GM12878 (cell line): ENCODE data around the gene MYOM3. TPM values are rescaled to one million over a fixed set of nuclear protein-coding genes. Genes with fewer than 3 reads are reported as not detected.

Experiments used
- ATAC-seq: fragments of 200-7000 bp; cut with Tn5 transposase; 3 replicates; pipeline ENCODE4 v1.9.1; 2020; ENCODE audit warnings: mild to moderate bottlenecking, moderate library complexity
- BruUV-seq: library from RNA; stranded (reverse); fragments of 400-500 nt; replicated peaks from 2 replicates; lab custom pipeline; 2021; lab: Mats Ljungman, UMichigan
- CTCF ChIA-PET: fragments of 300-600 bp; sonication (Branson Sonifier 250); formaldehyde crosslinking; extraction: SDS; loops from one replicate; lab custom pipeline; 2021; ENCODE audit warnings: inconsistent platforms; lab: Yijun Ruan, JAX
- POLR2A ChIA-PET: fragments of 350-600 bp; formaldehyde crosslinking; extraction: SDS; loops from one replicate; lab custom pipeline; 2021; ENCODE audit warnings: inconsistent platforms; lab: Charles Lee
- RAD21 ChIA-PET: fragments of 300-600 bp; sonication (Branson Sonifier 250); formaldehyde crosslinking; loops from one replicate; lab custom pipeline; 2023; ENCODE audit warnings: antibody characterized with exemption; ENCODE audit not compliant: unreplicated experiment; lab: Charles Lee
- SMC1A ChIA-PET: fragments of 300-600 bp; sonication (Branson Sonifier 250); formaldehyde crosslinking; loops from one replicate; lab custom pipeline; 2023; ENCODE audit not compliant: unreplicated experiment, uncharacterized antibody; lab: Charles Lee
- DNase-seq: peaks from one replicate; pipeline ENCODE4 v3.0.0-alpha.2; 2011; ENCODE audit warnings: low read depth, low spot score
- FAIRE-seq: peaks from 3 replicates; lab custom pipeline; 2011; peaks lifted over from hg19 to GRCh38; lab: Jason Lieb, UNC
- H2AFZ ChIP-seq: 2 replicates; pipeline ENCODE4 v1.6.0; 2011; ENCODE audit warnings: low read depth, low read length, control low read depth; ENCODE audit not compliant: control insufficient read depth
- H3K27ac ChIP-seq: 2 replicates; pipeline ENCODE4 v1.5.1; 2011; ENCODE audit warnings: control low read depth; ENCODE audit not compliant: control insufficient read depth, insufficient read depth
- H3K27me3 ChIP-seq, 2 experiments: replicated peaks in 1 of 2; 2 replicates each; pipeline versions ENCODE4 v1.6.0 to v1.6.1; 2011; ENCODE audit warnings: low read length in 1 of 2; ENCODE audit not compliant: control insufficient read depth in 2 of 2, insufficient read depth in 2 of 2
- H3K36me3 ChIP-seq, 2 experiments: 2 replicates each; pipeline ENCODE4 v1.5.1; 2011; ENCODE audit warnings: low read length in 1 of 2; ENCODE audit not compliant: control insufficient read depth in 2 of 2, insufficient read depth in 2 of 2
- H3K4me1 ChIP-seq: 2 replicates; pipeline ENCODE4 v1.6.1; 2011; ENCODE audit warnings: mild to moderate bottlenecking, low read length, moderate library complexity, mixed read lengths; ENCODE audit not compliant: control insufficient read depth, insufficient read depth
- H3K4me2 ChIP-seq: 2 replicates; pipeline ENCODE4 v1.6.0; 2011; ENCODE audit warnings: control low read depth; ENCODE audit not compliant: control insufficient read depth, insufficient read depth
- H3K4me3 ChIP-seq: fragments of 200-600 bp; sonication (generic); 2 replicates; pipeline ENCODE4 v1.5.1; 2016
- H3K79me2 ChIP-seq: 2 replicates; pipeline ENCODE4 v1.6.0; 2011; ENCODE audit warnings: low read length; ENCODE audit not compliant: control insufficient read depth, insufficient read depth
- H3K9ac ChIP-seq: 2 replicates; pipeline ENCODE4 v1.8.0; 2011; ENCODE audit warnings: low read length, control low read depth, mixed read lengths; ENCODE audit not compliant: control insufficient read depth, insufficient read depth
- H3K9me3 ChIP-seq: replicated peaks from 3 replicates; pipeline ENCODE4 v1.5.1; 2011; ENCODE audit warnings: mild to moderate bottlenecking, low read length; ENCODE audit not compliant: control insufficient read depth, insufficient read depth
- H4K20me1 ChIP-seq: 2 replicates; pipeline ENCODE4 v1.6.0; 2011; ENCODE audit not compliant: control insufficient read depth, insufficient read depth
- BCL3 ChIP-seq: IDR thresholded peaks from 2 replicates; pipeline ENCODE4 v1.6.1; 2011; ENCODE audit warnings: borderline replicate concordance, low read depth, mild to moderate bottlenecking, moderate library complexity, low read length; ENCODE audit not compliant: insufficient read depth, poor library complexity, severe bottlenecking
- CBFB ChIP-seq: IDR thresholded peaks from 2 replicates; pipeline ENCODE4 v1.6.1; 2016; ENCODE audit warnings: antibody characterized with exemption, low read depth
- E2F8 ChIP-seq: fragments of 450-650 bp; IDR thresholded peaks from 2 replicates; pipeline ENCODE4 v1.6.1; 2018; ENCODE audit warnings: mild to moderate bottlenecking, low read depth, moderate library complexity; ENCODE audit not compliant: partially characterized antibody
- IKZF2 ChIP-seq, 2 experiments: fragments of 450-650 bp; IDR thresholded peaks; 2 replicates each; pipeline ENCODE4 v1.6.1; 2017; ENCODE audit warnings: mild to moderate bottlenecking in 2 of 2, moderate library complexity in 2 of 2
- POLR2A ChIP-seq: IDR thresholded peaks from 2 replicates; pipeline ENCODE4 v1.6.1; 2011; ENCODE audit warnings: low read depth, mild to moderate bottlenecking, low read length
- USF1 ChIP-seq: IDR thresholded peaks from 2 replicates; pipeline ENCODE4 v1.6.1; 2011; ENCODE audit warnings: borderline replicate concordance, low read depth, mild to moderate bottlenecking, moderate library complexity, mixed read lengths, low read length; ENCODE audit not compliant: insufficient read depth; ENCODE audit errors: extremely low read length
- WGBS: methylation state at CpG from one replicate; pipeline ENCODE4 v1.1.6; 2016; ENCODE audit warnings: low lambda C conversion rate; ENCODE audit not compliant: insufficient replicate concordance, insufficient coverage; ENCODE audit errors: missing lambda C conversion rate; 5-methylcytosine and 5-hydroxymethylcytosine counted together
- in situ Hi-C: fragments of 300-500 bp; cut with MboI; formaldehyde crosslinking; loops from 9 replicates; pipeline ENCODE4 v1.14.3; 2018; ENCODE audit warnings: mixed read lengths
- intact Hi-C: fragments of 100-400 bp; cut with micrococcal nuclease; formaldehyde crosslinking; loops from one replicate; pipeline ENCODE4 v1.14.2; 2022; ENCODE audit not compliant: unreplicated experiment
- polyA plus RNA-seq, 11 experiments: library from polyadenylated mRNA; depleted of rRNA in 4 of 11; unstranded in 6 of 11; stranded (reverse) in 5 of 11; fragments of >200 nt; fragmentation: Nextera tagmentation in 4 of 11; fragmentation: Illumina TruSeq in 1 of 11; extraction: Ambion mirVana in 4 of 11; extraction: Trizol in 1 of 11; gene quantifications; 1 replicate in 1 of 11; 2 replicates in 10 of 11; pipeline versions ENCODE4 v1.2.1 to v1.2.3, GENCODE V29; 2011 to 2016; ENCODE audit warnings: inconsistent platforms in 2 of 11, missing spikeins in 2 of 11, low read depth in 1 of 11
- total RNA-seq, 4 experiments: library from RNA; depleted of rRNA in 3 of 4; stranded (reverse); fragments of >200 nt in 3 of 4; fragmentation: Illumina TruSeq in 1 of 4; extraction: Trizol in 1 of 4; gene quantifications; 2 replicates each; pipeline versions ENCODE4 v1.2.1 to v1.2.3, GENCODE V29; 2013 to 2021
- TF ChIP-seq, protein P1 (sequence below): fragments of 450-650 bp; IDR thresholded peaks from 2 replicates; pipeline ENCODE4 v1.6.1; 2017; ENCODE audit warnings: borderline replicate concordance
- TF ChIP-seq, protein P2 (sequence below): IDR thresholded peaks from 2 replicates; pipeline ENCODE4 v1.6.1; 2012; ENCODE audit warnings: mild to moderate bottlenecking, low read depth, low read length

Gene MYOM3
- total and polyA plus RNA-seq, 10 of the 15 experiments (the other 5 are each of a cell fraction or from before 2014, with no cell fraction given): 0.06 TPM; not detected in 9

- TF ChIP-seq E2F8 (no peak), POLR2A (no peak)
- TF ChIP-seq, protein P1, sequence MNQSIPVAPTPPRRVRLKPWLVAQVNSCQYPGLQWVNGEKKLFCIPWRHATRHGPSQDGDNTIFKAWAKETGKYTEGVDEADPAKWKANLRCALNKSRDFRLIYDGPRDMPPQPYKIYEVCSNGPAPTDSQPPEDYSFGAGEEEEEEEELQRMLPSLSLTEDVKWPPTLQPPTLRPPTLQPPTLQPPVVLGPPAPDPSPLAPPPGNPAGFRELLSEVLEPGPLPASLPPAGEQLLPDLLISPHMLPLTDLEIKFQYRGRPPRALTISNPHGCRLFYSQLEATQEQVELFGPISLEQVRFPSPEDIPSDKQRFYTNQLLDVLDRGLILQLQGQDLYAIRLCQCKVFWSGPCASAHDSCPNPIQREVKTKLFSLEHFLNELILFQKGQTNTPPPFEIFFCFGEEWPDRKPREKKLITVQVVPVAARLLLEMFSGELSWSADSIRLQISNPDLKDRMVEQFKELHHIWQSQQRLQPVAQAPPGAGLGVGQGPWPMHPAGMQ: no peak
Observed at GRCh38 chr1:24156542-24157260, 44.8 kb upstream of the MYOM3 start (continued).

DNA sequence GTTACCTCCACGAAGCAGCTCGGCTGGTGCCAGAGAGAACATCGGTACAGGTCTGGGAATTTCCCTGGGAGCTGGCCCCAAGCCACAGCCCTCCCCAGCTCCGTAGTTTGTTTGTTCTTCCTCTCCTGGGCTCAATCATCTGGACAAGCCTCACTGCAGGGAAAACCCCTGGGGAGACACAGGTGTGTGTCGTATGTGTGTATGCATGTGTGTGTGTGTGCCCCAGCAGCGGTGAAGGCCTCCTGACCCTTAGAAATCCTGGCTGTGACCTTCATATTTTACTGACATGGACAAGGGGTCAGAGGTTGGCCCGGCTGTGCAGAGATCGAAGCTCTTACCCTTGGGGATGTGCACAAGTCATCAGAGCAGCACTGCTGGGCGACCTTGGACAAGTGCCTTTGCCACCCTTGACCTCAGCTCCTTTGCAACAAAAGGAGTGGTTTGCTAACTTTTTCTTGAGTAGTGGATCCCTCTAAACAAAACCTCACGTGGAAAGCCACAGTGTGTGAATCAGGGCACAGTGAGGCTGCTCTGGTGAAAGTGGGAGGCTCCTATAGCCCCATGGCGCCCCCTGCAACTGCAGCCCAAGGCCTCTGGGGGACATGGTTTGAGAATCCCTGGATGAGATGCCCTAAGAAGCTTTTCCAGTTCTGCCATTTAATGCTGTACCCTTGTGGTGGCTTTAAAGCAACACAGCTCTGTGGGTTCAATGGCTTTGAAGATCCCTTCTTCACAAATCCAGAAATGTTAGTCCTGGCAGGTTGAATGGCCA, 43.3 kb upstream of the MYOM3 start:
- Histone ChIP-seq H3K4me1 (peaks cover 11% of the 10 kb centered on the region), H3K4me2 (peak overlapping the region; percentile 59), H3K36me3 (no peaks in the 10 kb centered on the region), H3K79me2 (no peaks in the 10 kb centered on the region), H3K9me3 (no peaks in the 10 kb centered on the region), H3K27ac (no peak overlapping the region), H4K20me1 (no peaks in the 10 kb centered on the region), H3K4me3 (no peak overlapping the region), H3K27me3 (no peaks in the 10 kb centered on the region; a peak in 1 of 4 replicates), H2AFZ (no peak overlapping the region), H3K9ac (no peak overlapping the region)
- in situ Hi-C loops: no loop called here
- BruUV-seq: no TSS peak
- DNase-seq (peak; percentile 25), ATAC-seq (peak; percentile 23), FAIRE-seq (peak; percentile 64)
- intact Hi-C loops: no loop called here
- SMC1A ChIA-PET: interaction anchor here (1.4 to 9.5 kb wide), 4 partner anchors 35 to 238 kb away, joined by 6 to 104 read pairs (median 8); no protein-coding TSS in a partner anchor
- 27% methylated on average over 11 of the region's 11 CpGs for WGBS
- RAD21 ChIA-PET: interaction anchor here (0.9 to 3.4 kb wide), 4 partner anchors 35 to 237 kb away, joined by 3 to 8 read pairs (median 6); no protein-coding TSS in a partner anchor
- POLR2A ChIA-PET: interaction anchor here (0.8 kb wide), 1 partner anchor 30 kb away, joined by 4 read pairs; no protein-coding TSS in a partner anchor
- CTCF ChIA-PET: interaction anchor here (0.6 to 10.4 kb wide), 9 partner anchors 36 to 533 kb away, joined by 3 to 134 read pairs (median 3); partner anchors contain the start of gene NIPAL3
- TF ChIP-seq, protein P2, sequence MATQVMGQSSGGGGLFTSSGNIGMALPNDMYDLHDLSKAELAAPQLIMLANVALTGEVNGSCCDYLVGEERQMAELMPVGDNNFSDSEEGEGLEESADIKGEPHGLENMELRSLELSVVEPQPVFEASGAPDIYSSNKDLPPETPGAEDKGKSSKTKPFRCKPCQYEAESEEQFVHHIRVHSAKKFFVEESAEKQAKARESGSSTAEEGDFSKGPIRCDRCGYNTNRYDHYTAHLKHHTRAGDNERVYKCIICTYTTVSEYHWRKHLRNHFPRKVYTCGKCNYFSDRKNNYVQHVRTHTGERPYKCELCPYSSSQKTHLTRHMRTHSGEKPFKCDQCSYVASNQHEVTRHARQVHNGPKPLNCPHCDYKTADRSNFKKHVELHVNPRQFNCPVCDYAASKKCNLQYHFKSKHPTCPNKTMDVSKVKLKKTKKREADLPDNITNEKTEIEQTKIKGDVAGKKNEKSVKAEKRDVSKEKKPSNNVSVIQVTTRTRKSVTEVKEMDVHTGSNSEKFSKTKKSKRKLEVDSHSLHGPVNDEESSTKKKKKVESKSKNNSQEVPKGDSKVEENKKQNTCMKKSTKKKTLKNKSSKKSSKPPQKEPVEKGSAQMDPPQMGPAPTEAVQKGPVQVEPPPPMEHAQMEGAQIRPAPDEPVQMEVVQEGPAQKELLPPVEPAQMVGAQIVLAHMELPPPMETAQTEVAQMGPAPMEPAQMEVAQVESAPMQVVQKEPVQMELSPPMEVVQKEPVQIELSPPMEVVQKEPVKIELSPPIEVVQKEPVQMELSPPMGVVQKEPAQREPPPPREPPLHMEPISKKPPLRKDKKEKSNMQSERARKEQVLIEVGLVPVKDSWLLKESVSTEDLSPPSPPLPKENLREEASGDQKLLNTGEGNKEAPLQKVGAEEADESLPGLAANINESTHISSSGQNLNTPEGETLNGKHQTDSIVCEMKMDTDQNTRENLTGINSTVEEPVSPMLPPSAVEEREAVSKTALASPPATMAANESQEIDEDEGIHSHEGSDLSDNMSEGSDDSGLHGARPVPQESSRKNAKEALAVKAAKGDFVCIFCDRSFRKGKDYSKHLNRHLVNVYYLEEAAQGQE: no peak
- no peak for TF ChIP-seq IKZF2 (IDR thresholded peaks at IDR 0.05)
- no peak for TF ChIP-seq CBFB
- TF ChIP-seq USF1: no peak
- peak; percentile 86 for TF ChIP-seq BCL3
